GM12878 (cell line): ENCODE measurements around the gene ANKRD31. TPM values are rescaled to one million over a fixed set of nuclear protein-coding genes. Genes with fewer than 3 reads are reported as not detected.

Experiments used
- ATAC-seq: fragments of 200-7000 bp; cut with Tn5 transposase; 3 replicates; pipeline ENCODE4 v1.9.1; 2020; ENCODE audit warnings: mild to moderate bottlenecking, moderate library complexity
- Bru-seq: library from RNA; stranded (reverse); fragments of 400-500 nt; gene quantifications from one replicate; lab custom pipeline; 2021; lab: Mats Ljungman, UMichigan
- BruChase-seq, 2 experiments: library from RNA; stranded (reverse); fragments of 400-500 nt; gene quantifications; one replicate each; lab custom pipeline; 2021; lab: Mats Ljungman, UMichigan
- BruUV-seq: library from RNA; stranded (reverse); fragments of 400-500 nt; replicated peaks from 2 replicates; lab custom pipeline; 2021; lab: Mats Ljungman, UMichigan
- CTCF ChIA-PET: fragments of 300-600 bp; sonication (Branson Sonifier 250); formaldehyde crosslinking; extraction: SDS; loops from one replicate; lab custom pipeline; 2021; ENCODE audit warnings: inconsistent platforms; lab: Yijun Ruan, JAX
- POLR2A ChIA-PET: fragments of 350-600 bp; formaldehyde crosslinking; extraction: SDS; loops from one replicate; lab custom pipeline; 2021; ENCODE audit warnings: inconsistent platforms; lab: Charles Lee
- RAD21 ChIA-PET: fragments of 300-600 bp; sonication (Branson Sonifier 250); formaldehyde crosslinking; loops from one replicate; lab custom pipeline; 2023; ENCODE audit warnings: antibody characterized with exemption; ENCODE audit not compliant: unreplicated experiment; lab: Charles Lee
- SMC1A ChIA-PET: fragments of 300-600 bp; sonication (Branson Sonifier 250); formaldehyde crosslinking; loops from one replicate; lab custom pipeline; 2023; ENCODE audit not compliant: unreplicated experiment, uncharacterized antibody; lab: Charles Lee
- DNase-seq: peaks from one replicate; pipeline ENCODE4 v3.0.0-alpha.2; 2011; ENCODE audit warnings: low read depth, low spot score
- FAIRE-seq: peaks from 3 replicates; lab custom pipeline; 2011; peaks lifted over from hg19 to GRCh38; lab: Jason Lieb, UNC
- H2AFZ ChIP-seq: 2 replicates; pipeline ENCODE4 v1.6.0; 2011; ENCODE audit warnings: low read depth, low read length, control low read depth; ENCODE audit not compliant: control insufficient read depth
- H3K27ac ChIP-seq: 2 replicates; pipeline ENCODE4 v1.5.1; 2011; ENCODE audit warnings: control low read depth; ENCODE audit not compliant: control insufficient read depth, insufficient read depth
- H3K27me3 ChIP-seq, 2 experiments: replicated peaks in 1 of 2; 2 replicates each; pipeline versions ENCODE4 v1.6.0 to v1.6.1; 2011; ENCODE audit warnings: low read length in 1 of 2; ENCODE audit not compliant: control insufficient read depth in 2 of 2, insufficient read depth in 2 of 2
- H3K36me3 ChIP-seq, 2 experiments: 2 replicates each; pipeline ENCODE4 v1.5.1; 2011; ENCODE audit warnings: low read length in 1 of 2; ENCODE audit not compliant: control insufficient read depth in 2 of 2, insufficient read depth in 2 of 2
- H3K4me1 ChIP-seq: 2 replicates; pipeline ENCODE4 v1.6.1; 2011; ENCODE audit warnings: mild to moderate bottlenecking, low read length, moderate library complexity, mixed read lengths; ENCODE audit not compliant: control insufficient read depth, insufficient read depth
- H3K4me2 ChIP-seq: 2 replicates; pipeline ENCODE4 v1.6.0; 2011; ENCODE audit warnings: control low read depth; ENCODE audit not compliant: control insufficient read depth, insufficient read depth
- H3K4me3 ChIP-seq: fragments of 200-600 bp; sonication (generic); 2 replicates; pipeline ENCODE4 v1.5.1; 2016
- H3K79me2 ChIP-seq: 2 replicates; pipeline ENCODE4 v1.6.0; 2011; ENCODE audit warnings: low read length; ENCODE audit not compliant: control insufficient read depth, insufficient read depth
- H3K9ac ChIP-seq: 2 replicates; pipeline ENCODE4 v1.8.0; 2011; ENCODE audit warnings: low read length, control low read depth, mixed read lengths; ENCODE audit not compliant: control insufficient read depth, insufficient read depth
- H3K9me3 ChIP-seq: replicated peaks from 3 replicates; pipeline ENCODE4 v1.5.1; 2011; ENCODE audit warnings: mild to moderate bottlenecking, low read length; ENCODE audit not compliant: control insufficient read depth, insufficient read depth
- H4K20me1 ChIP-seq: 2 replicates; pipeline ENCODE4 v1.6.0; 2011; ENCODE audit not compliant: control insufficient read depth, insufficient read depth
- ATF2 ChIP-seq: IDR thresholded peaks from 2 replicates; pipeline ENCODE4 v1.6.1; 2012; ENCODE audit warnings: low read length, inconsistent platforms
- HDAC6 ChIP-seq: fragments of 200-600 bp; sonication (generic); IDR thresholded peaks from one replicate; pipeline ENCODE4 v1.8.0; 2017; ENCODE audit warnings: antibody characterized with exemption; ENCODE audit not compliant: unreplicated experiment
- IKZF2 ChIP-seq, 2 experiments: fragments of 450-650 bp; IDR thresholded peaks; 2 replicates each; pipeline ENCODE4 v1.6.1; 2017; ENCODE audit warnings: mild to moderate bottlenecking in 2 of 2, moderate library complexity in 2 of 2
- JUNB ChIP-seq: IDR thresholded peaks from 2 replicates; pipeline ENCODE4 v1.6.1; 2016; ENCODE audit warnings: antibody characterized with exemption, mild to moderate bottlenecking
- WGBS: methylation state at CpG from one replicate; pipeline ENCODE4 v1.1.6; 2016; ENCODE audit warnings: low lambda C conversion rate; ENCODE audit not compliant: insufficient replicate concordance, insufficient coverage; ENCODE audit errors: missing lambda C conversion rate; 5-methylcytosine and 5-hydroxymethylcytosine counted together
- in situ Hi-C: fragments of 300-500 bp; cut with MboI; formaldehyde crosslinking; loops from 9 replicates; pipeline ENCODE4 v1.14.3; 2018; ENCODE audit warnings: mixed read lengths
- intact Hi-C: fragments of 100-400 bp; cut with micrococcal nuclease; formaldehyde crosslinking; loops from one replicate; pipeline ENCODE4 v1.14.2; 2022; ENCODE audit not compliant: unreplicated experiment
- long read RNA-seq, 2 experiments: library from polyadenylated mRNA; unstranded; transcript quantifications; one replicate each; pipeline ENCODE4 v2.0.0, GENCODE V29; 2019 to 2020
- polyA minus RNA-seq, 3 experiments: library from RNA; depleted of rRNA, polyadenylated mRNA; stranded (reverse); fragments of >200 nt; gene quantifications; 2 replicates each; pipeline ENCODE4 v1.2.3, GENCODE V29; 2011
- polyA plus RNA-seq, 11 experiments: library from polyadenylated mRNA; depleted of rRNA in 4 of 11; unstranded in 6 of 11; stranded (reverse) in 5 of 11; fragments of >200 nt; fragmentation: Nextera tagmentation in 4 of 11; fragmentation: Illumina TruSeq in 1 of 11; extraction: Ambion mirVana in 4 of 11; extraction: Trizol in 1 of 11; gene quantifications; 1 replicate in 1 of 11; 2 replicates in 10 of 11; pipeline versions ENCODE4 v1.2.1 to v1.2.3, GENCODE V29; 2011 to 2016; ENCODE audit warnings: inconsistent platforms in 2 of 11, missing spikeins in 2 of 11, low read depth in 1 of 11
- total RNA-seq, 4 experiments: library from RNA; depleted of rRNA in 3 of 4; stranded (reverse); fragments of >200 nt in 3 of 4; fragmentation: Illumina TruSeq in 1 of 4; extraction: Trizol in 1 of 4; gene quantifications; 2 replicates each; pipeline versions ENCODE4 v1.2.1 to v1.2.3, GENCODE V29; 2013 to 2021
- TF ChIP-seq, protein P1 (sequence below): fragments of 450-650 bp; IDR thresholded peaks from 2 replicates; pipeline ENCODE4 v1.6.1; 2017; ENCODE audit warnings: mild to moderate bottlenecking, low read depth, inconsistent platforms; ENCODE audit not compliant: poor library complexity, severe bottlenecking

ANKRD31 gene, protein sequence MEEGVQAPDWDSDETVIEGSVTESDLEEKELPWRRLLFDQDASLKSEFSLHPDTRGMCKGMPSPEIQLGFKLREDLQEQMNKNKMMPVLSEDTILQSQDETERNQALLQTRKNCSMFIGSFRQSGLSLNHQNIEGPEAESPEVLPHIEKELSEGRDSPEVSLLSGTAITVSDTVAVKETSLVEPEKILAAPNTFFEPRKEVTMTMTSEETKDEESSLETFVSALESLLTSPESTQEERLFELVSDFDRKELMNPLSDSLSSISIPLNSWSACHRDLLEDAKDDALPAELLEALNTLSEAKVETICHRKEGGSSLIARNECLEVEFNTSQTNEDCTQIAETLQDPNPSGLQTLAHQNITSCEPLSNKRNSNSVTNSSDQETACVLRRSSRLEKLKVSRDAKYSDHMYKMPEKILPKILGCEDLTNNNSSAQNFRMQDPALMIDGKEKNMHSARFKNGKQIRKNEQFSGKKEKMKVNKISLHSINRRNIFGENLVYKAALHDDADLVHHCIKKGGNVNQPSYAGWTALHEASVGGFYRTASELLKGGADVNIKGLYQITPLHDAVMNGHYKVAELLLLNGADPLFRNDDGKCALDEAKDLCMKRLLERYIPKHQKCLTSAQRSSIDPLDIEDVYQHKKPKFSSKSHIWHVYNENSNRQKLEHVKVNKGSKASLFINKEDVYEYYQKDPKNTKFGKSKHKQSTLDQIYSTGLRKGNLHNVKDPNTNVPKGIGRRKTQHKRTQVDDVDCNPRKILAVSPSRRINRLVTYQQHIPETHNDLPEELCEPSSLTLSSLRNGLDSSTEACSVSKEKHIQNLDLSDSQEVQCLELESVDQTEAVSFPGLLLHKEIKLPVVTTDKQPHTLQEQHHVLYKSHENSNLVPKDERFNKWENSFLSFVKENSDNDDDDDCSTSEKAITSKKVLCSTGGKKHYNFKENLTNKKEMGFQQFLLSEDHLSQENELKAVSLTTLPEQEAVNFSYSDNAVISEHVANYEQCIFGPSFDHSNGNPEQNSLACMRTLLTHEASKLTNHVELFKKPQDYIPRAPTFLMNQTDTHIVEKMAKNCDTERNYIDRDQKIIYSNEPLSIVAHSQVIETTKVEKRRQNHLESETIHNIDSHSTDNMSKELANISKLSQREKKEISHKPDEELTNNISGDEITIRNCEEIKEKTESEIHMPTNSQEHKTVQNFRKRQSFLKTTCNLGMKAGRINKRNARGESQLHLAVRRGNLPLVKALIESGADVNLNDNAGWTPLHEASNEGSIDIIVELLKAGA (N-terminal part only)
- total RNA-seq (2013; cell fraction: nucleolus; rRNA removed) = 0.69 and 0.75 TPM in 2 replicates
- total RNA-seq (2014; rRNA removed) (under 0.01 and 0.05 TPM in 2 replicates), total RNA-seq (2014; rRNA removed; fragmentation: Illumina TruSeq; extraction: Trizol) (0.05 and 0.09 TPM in 2 replicates), total RNA-seq (2021) (not detected in 2 replicates), polyA plus RNA-seq (2011; rRNA removed) (0.05 and 0.12 TPM in 2 replicates), polyA plus RNA-seq (2014; fragmentation: Illumina TruSeq; extraction: Trizol) (0.03 TPM in 1 of 2 replicates, not detected in the other), polyA plus RNA-seq (2014; fragmentation: Nextera tagmentation; extraction: Ambion mirVana) (under 1 TPM in 1 of 2 experiments, not detected in 1; 0.02 TPM), polyA plus RNA-seq (2014; rRNA removed) (0.03 TPM in 1 of 2 replicates, not detected in the other), polyA plus RNA-seq (2016; fragmentation: Nextera tagmentation; extraction: Ambion mirVana) (under 1 TPM; 0.04 to 0.10 TPM), polyA minus RNA-seq (2011; rRNA and poly(A)+ RNA removed) (0.05 and 0.07 TPM in 2 replicates), Bru-seq, nascent RNA (percentile 17 among the genes with signal in this experiment), BruChase-seq, experiment 1, labeled RNA remaining after a 6-hour chase (percentile 13 among the genes with signal in this experiment), BruChase-seq, experiment 2, labeled RNA remaining after a 2-hour chase (percentile 15 among the genes with signal in this experiment)
- polyA plus RNA-seq (2011; ENCODE audit: low read depth) = not detected
- polyA plus RNA-seq (2011; cell fraction: cytosol; rRNA removed) = 0.01 and 0.02 TPM in 2 replicates
- 0.03 and 0.04 TPM in 2 replicates for polyA plus RNA-seq (2011; cell fraction: nucleus; rRNA removed)
- polyA plus RNA-seq (2012) = 0.03 TPM in 1 of 2 replicates, not detected in the other
- polyA minus RNA-seq (2011; cell fraction: cytosol; rRNA and poly(A)+ RNA removed) = not detected in 2 replicates
- 0.10 and 0.12 TPM in 2 replicates for polyA minus RNA-seq (2011; cell fraction: nucleus; rRNA and poly(A)+ RNA removed)
- long read RNA-seq, experiment 1 = 0 reads
- long read RNA-seq, experiment 2, partial matches to known transcripts = 0 of 1 reads
- long read RNA-seq, experiment 2, other reads (novel, unspliced or antisense) = 1 of 1 reads

DNA sequence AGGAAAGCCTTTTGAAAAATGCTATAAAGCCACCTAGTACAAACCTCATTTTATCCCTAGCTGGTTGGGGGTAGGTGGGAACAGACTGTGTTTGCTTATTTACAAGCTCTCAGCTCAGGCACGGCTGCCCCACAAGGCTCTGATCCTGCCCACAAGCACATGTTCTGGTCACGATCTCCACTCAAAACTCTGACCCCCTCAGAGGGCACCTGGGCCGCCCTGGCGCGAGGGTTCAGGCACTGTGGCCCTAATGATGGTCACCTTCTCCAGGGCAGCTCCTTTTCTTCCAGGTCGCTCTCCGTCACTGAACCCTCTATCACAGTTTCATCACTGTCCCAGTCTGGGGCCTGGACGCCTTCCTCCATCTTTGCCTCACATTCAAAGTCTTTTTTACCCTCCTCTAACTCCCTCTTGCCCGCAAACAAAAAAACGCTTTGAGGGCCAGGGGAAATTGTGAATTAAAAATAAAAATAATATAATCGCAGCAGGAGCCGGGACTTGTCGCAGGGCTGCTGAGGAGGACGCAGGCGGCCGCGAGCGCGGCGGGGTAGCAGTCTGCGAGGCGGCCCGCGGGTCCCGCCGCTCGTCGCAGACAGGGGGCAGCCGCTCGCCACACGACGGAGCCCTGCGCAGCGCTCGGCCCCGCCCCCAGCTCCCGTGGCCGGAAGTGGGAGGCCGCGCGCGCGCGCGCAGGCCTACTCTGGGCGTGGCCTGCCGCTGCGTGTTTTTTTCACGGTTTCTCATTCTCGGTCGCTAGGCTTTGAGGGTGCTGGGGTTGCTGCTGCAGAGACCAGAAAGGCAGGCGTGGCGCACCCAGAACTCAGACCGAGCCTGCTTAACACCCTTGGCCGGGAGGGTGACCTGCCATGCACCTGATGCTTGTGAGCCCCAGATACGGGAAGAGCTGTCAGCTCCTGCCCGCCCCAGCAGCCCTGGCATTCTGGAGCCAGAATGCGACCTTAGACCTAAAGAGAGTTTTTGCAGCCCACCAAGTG lies at the start of gene ANKRD31:
TSS of gene ANKRD31 (minus strand) at position 557 of the 995 bp plus-strand sequence. CDS start at position 365, 192 bp downstream.
- Histone ChIP-seq H3K9ac (peak within 1 kb of the TSS; percentile 48), H3K4me3 (peak within 1 kb of the TSS; percentile 63), H2AFZ (peak within 1 kb of the TSS; percentile 90), H3K79me2 (no peaks in the 10 kb centered on the region), H3K27ac (no peak within 1 kb of the TSS), H4K20me1 (no peaks in the 10 kb centered on the region), H3K4me2 (peak within 1 kb of the TSS; percentile 88), H3K27me3 (no peaks in the 10 kb centered on the region), H3K36me3 (no peaks in the 10 kb centered on the region), H3K9me3 (no peaks in the 10 kb centered on the region; the same call in 2 of the 3 replicates), H3K4me1 (peaks cover 3% of the 10 kb centered on the region; the same call in 1 of the 2 replicates)
- SMC1A ChIA-PET = interaction anchor here (0.7 to 4.1 kb wide), 19 partner anchors 13 to 939 kb away, joined by 3 to 53 read pairs (median 3); partner anchors contain the start of gene HMGCR
- intact Hi-C loops (loop anchor here (1.0 to 10.0 kb wide), 6 partner anchors 100 to 1021 kb away; partner anchors contain the start of genes CERT1 and POLK), in situ Hi-C loops (loop anchor here (5.0 kb wide), 1 partner anchor 431 kb away; no protein-coding TSS in a partner anchor)
- CTCF ChIA-PET = interaction anchor here (0.6 to 3.7 kb wide), 41 partner anchors 9 to 1020 kb away, joined by 3 to 64 read pairs (median 3); partner anchors contain the start of genes HMGCR and POC5
- TSS peak; percentile 70 for BruUV-seq
- DNase-seq (peak; percentile 42), ATAC-seq (peak; percentile 100), FAIRE-seq (peak; percentile 86)
- WGBS = 9% methylated on average over 56 of the region's 58 CpGs
- POLR2A ChIA-PET = interaction anchor here (0.8 to 1.9 kb wide), 6 partner anchors 95 to 446 kb away, joined by 3 to 16 read pairs (median 4); partner anchors contain the start of gene HMGCR
- RAD21 ChIA-PET = interaction anchor here (0.6 to 3.7 kb wide), 17 partner anchors 24 to 1345 kb away, joined by 3 to 38 read pairs (median 4); partner anchors contain the start of genes HMGCR and POC5
- TF ChIP-seq IKZF2 (IDR thresholded peaks at IDR 0.05) (no peak), JUNB (no peak), ATF2 (no peak), HDAC6 (no peak)
- TF ChIP-seq, protein P1, sequence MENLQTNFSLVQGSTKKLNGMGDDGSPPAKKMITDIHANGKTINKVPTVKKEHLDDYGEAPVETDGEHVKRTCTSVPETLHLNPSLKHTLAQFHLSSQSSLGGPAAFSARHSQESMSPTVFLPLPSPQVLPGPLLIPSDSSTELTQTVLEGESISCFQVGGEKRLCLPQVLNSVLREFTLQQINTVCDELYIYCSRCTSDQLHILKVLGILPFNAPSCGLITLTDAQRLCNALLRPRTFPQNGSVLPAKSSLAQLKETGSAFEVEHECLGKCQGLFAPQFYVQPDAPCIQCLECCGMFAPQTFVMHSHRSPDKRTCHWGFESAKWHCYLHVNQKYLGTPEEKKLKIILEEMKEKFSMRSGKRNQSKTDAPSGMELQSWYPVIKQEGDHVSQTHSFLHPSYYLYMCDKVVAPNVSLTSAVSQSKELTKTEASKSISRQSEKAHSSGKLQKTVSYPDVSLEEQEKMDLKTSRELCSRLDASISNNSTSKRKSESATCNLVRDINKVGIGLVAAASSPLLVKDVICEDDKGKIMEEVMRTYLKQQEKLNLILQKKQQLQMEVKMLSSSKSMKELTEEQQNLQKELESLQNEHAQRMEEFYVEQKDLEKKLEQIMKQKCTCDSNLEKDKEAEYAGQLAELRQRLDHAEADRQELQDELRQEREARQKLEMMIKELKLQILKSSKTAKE = no peak
